GM12892 (cell line): ENCODE measurements around the gene MYO16.

Source experiments
- POLR2A ChIP-seq: IDR thresholded peaks from 2 replicates; pipeline ENCODE4 v1.6.1; 2011; ENCODE audit warnings: low read depth, low read length, control low read depth
- TAF1 ChIP-seq: IDR thresholded peaks from 2 replicates; pipeline ENCODE4 v1.6.1; 2011; ENCODE audit warnings: low read depth, mild to moderate bottlenecking, control low read depth, low read length, borderline replicate concordance

GRCh38 chr13:109148243-109148642 lies 518.8 kb downstream of the MYO16 start:
- no peak for TF ChIP-seq TAF1
- no peak for TF ChIP-seq POLR2A
